ENCODE measurements around the gene TMPRSS3. TPM values are rescaled to one million over a fixed set of nuclear protein-coding genes. Genes with fewer than 3 reads are reported as not detected.

The TMPRSS3 gene
- total RNA-seq, 4 donors from 2014 or later: 0.34 TPM; not detected in 3

DNA sequence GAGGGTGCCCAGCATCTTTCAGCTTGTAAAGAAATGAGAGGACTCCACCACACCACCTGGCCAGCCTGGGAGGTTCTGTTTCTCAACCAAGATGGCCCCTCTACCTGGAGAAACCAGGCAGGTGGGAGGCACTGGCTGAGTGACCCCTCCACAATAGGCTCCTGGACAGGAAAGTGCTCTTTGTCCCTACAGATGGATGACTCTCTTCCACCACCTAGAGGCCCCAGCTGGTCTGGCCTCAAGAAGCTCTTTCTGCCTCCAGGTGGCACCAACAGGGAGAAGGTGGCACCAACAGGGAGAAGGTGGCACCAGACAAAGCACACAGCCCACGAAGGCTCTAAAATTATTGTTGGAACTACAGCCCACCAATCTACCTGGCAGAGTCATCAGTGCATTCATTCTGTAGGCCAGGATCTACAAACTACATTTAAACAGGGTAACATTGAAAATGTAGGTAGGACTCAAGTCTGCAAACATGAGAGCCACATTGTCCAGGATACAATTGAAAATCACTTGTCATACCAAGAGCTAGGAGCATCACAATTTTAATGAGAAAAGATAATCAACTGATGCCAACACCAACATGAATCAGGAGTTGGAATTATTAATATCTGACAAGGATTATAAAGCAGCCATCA, 14.4 kb downstream of the TMPRSS3 start:
- TF ChIP-seq, protein P1, sequence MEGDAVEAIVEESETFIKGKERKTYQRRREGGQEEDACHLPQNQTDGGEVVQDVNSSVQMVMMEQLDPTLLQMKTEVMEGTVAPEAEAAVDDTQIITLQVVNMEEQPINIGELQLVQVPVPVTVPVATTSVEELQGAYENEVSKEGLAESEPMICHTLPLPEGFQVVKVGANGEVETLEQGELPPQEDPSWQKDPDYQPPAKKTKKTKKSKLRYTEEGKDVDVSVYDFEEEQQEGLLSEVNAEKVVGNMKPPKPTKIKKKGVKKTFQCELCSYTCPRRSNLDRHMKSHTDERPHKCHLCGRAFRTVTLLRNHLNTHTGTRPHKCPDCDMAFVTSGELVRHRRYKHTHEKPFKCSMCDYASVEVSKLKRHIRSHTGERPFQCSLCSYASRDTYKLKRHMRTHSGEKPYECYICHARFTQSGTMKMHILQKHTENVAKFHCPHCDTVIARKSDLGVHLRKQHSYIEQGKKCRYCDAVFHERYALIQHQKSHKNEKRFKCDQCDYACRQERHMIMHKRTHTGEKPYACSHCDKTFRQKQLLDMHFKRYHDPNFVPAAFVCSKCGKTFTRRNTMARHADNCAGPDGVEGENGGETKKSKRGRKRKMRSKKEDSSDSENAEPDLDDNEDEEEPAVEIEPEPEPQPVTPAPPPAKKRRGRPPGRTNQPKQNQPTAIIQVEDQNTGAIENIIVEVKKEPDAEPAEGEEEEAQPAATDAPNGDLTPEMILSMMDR (IDR thresholded peaks at IDR 0.05; ENCODE audit: low read depth): no peak

DNA sequence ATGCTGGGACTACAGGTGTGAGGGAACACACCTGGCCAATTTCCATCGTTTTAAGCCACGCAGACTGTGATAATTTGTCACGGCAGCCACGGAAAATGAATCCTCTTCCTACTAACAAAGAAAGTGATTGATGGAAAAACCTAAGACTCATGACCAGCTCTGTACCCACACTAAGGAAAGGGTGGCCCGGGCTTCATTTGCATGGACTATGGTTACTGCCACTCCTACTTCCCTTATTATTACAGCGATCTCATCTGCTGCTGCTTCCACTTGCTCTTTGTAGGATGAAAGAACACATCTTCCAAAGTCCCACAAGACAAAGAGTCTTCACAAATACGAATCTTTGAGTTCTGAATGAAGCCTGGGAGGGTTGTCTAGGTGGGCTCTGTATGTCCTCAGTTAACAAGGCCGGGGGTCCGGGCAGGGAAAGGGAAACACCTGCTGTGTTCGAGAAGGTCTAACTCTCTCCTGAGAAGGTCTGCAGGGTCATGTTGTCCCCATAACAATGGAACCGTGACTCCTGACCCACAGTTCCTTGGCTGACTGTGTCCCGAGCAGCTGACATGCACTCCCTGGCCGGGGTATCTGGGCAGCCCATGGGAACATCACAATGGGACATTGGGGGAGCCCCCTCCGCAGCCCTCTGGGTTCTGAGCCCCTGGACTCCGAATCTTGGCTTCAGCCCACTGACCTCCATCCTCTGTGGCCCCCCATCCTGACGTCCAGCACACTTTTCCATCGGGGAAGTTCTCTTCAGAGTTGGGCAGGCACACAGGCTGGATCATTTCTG, 16.2 kb downstream of the TMPRSS3 start:
- TF ChIP-seq, protein P1 (IDR thresholded peaks at IDR 0.05; ENCODE audit: low read depth): no peak

DNA sequence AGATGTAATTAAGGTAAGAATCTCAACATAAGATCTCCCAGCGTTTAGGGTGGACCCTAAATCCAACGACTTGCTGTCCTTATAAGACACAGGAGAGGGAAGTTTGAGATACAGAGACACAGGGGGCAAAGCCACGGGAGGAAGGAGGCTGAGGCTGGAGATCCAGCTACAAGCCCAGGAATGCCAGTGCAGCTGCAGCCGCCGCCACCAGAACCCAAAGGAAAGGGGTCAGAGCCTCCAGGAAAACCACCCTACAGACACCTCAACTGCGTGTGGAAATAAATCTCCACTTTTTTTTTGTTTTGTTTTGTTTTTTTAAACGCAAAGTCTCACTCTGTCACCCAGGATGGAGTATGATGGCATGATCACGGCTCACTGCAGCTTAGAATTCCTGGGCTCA, 17.4 kb downstream of the TMPRSS3 start:
- TF ChIP-seq, protein P1 (IDR thresholded peaks at IDR 0.05; ENCODE audit: low read depth): no peak

DNA sequence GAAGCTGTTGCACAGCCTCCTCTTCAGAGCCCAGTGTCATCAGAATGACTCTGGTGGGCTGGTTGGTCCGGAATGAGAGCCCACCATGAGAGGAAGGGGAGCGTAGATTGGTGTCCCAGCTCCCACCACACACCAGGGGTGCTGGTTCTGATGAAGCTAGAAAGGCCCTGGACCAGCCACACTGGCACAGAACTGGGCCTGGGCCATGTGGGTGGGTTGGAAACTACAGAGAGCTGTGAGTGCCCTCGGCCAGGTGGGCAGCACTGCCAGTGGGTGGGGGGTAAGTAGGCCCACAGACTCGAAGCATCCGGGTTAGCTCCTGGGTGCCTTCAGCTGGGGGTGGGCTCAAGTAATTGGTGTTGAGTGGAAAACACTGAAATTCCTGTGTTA, 17.9 kb downstream of the TMPRSS3 start:
- TF ChIP-seq, protein P1 (IDR thresholded peaks at IDR 0.05; ENCODE audit: low read depth): no peak

DNA sequence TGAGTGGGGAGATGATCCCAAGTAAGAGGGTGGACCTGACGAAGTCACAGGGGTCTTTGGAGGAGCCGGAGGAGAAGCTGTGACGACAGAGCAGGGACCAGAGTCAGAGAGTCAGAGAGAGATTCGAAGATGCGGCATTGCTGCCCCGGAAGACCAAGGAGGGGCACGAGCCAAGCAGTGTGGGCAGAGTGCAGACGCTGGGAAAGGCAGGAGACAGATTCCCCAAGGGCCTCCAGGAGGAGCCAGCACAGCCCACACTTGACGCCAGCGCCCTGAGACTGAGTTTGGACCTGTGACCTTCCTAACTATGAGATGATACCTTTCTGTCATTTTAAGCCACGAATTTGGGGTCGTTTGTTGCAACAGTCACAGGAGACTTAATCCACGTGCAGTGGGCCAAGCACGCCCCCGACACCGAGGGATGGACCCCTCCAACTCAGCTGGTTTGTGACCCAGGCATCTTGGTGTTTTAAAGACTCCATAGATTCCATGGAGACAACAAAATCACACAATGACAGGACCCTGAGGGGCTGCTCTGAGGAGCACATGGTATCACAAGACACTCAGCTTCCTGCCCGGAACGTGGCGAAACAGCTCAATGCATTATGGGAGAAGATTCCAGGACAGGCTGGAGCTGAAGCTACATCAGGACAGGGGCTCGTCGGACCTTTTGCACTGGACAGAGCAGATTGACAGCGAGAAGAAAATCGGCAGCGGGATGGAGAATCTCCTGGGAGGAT, 18.5 kb downstream of the TMPRSS3 start:
- TF ChIP-seq, protein P1 (IDR thresholded peaks at IDR 0.05; ENCODE audit: low read depth): no peak

DNA sequence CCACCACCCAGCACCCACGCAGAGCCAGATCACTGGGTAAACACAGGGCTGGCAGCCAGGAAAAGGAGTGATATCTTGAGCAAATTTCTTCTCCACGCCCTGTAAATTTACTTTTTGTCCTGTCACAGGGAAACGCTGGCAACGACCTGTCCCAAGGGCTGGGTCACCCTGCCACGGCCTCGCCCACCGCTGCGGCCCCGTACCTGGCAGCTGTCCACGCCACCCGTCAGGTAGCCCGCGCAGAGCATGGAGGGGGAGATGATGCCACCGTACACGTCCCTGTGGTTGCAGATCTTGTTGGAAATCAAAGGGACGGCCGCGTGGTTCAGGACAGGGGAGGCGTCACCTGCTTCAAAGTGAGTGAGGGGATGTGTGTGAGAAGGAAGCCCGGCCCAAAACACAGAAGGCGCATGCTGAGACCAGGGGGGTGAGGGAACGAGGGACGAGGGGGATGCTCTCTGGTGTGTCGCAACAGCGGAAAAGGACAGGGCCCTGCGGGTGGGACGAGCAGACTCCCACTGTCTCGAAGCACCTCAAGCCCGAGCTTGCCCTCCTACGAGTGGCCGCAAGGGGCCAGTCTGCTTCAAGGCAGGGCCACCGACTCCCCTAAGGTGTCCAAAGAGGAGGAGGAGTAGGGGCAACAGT, 19.4 kb downstream of the TMPRSS3 start:
- TF ChIP-seq, protein P1 (IDR thresholded peaks at IDR 0.05; ENCODE audit: low read depth): no peak

All from subcutaneous adipose tissue (tissue), 4 donors.